Measurements from ENCODE around the gene MYH9. TPM values are rescaled to one million over a fixed set of nuclear protein-coding genes. Genes with fewer than 3 reads are reported as not detected.
"Not testable (repeated sequence)": the region's sequence is repeated elsewhere in the genome, so short reads cannot be mapped to it uniquely, and the experiment has no call there.

Gene MYH9
- total RNA-seq, 1 donor from 2014 or later: 32.2 TPM

DNA sequence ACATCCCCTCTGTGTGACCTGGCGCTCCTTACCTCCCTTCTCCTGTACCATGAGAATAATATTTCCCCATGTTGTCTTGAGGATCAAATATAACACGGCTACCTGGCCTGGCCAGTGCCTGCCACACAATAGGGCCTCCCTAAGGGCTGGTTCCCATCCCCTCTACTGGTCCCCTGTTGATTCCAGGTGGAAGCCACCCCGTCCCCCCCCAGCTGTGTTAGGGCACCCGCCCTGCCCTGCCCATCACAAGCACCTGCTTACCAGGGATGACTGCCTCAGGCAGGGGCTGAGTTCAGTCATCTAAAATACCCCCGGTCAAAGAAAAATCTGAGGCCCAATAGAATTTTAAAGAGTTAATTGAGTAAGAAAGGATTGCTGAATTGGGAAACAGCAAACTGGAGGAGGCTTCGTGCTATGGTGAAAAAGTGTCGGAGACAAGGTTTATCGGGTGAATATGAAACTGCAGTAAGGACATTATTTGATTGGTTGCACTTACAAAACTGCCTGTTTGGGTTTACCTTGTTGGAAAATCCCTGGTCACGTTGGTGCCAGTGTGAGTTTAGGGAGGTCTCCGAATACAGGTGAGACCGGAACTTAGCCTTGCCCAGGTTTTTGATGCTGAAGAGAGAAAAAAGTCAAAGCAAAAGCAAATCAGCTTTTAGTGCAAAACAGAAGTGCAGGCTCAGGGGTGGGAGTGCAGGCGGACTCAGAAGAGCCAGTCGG lies 129.7 kb downstream of the MYH9 start:
- FAIRE-seq (no peak), DNase-seq (ENCODE audit: low spot score in 2 of 2) (no peak)

DNA sequence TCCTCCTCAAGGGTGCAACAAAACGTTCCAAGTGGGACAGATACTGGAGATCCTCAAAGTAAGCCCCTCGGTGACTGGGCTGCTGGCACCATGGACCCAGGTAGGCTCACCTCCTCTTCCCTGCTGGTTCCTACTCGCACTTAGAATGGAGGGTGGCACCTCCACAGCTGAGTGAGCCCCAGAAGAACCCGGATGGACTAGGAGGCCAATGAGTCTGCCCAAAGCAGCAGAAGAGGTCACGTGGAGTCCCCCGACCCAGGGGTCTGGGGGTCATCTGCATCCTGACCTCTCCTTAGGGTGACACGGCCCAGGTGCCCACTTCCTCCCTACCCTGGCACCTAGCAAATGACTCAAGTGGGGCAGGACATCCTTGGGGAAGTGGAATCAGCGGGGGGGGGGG lies 130.5 kb downstream of the MYH9 start:
- FAIRE-seq (no peak), DNase-seq (ENCODE audit: low spot score in 2 of 2) (no peak)

DNA sequence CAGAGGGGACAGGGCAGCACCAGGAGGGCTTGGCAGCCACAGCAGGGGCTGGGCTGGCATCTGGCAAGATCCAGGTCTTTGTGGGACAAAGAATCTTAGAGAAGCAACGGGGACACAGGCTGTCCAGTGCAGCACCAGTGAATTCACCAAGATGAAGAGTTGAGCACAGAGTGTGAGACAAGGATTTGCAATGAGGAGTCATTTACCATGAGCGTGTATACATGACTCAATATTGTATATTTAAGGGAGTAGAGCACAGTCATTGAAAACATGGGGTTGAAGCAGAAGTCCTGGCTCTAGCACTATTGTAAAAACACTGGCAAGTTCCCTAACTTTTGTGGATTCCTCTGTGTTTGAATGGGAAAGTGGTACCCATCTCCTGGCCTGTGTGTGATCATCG lies 131.3 kb downstream of the MYH9 start:
- no peak for DNase-seq (ENCODE audit: low spot score in 2 of 2)
- no peak for FAIRE-seq

DNA sequence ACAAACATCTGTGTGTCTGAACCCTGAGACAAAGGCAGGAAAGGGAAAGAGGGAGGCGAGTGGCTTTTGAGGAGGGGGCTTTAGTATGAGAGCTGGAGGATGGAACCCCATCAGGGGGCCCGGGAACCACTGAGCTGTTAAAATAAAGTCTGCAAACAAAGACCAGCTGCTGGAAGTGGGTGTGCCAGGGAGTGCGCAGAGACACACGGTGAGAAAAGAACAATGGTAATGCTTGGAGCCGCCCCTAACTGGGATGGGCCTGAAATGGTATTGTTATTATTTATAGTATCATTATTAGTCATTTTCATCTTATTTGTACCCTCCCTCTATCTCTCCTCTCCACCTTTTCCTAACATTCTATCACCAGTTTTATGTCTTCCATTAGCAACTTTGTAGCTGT lies 132.2 kb downstream of the MYH9 start:
- not testable (repeated sequence) for FAIRE-seq; DNase-seq (ENCODE audit: low spot score in 2 of 2)

DNA sequence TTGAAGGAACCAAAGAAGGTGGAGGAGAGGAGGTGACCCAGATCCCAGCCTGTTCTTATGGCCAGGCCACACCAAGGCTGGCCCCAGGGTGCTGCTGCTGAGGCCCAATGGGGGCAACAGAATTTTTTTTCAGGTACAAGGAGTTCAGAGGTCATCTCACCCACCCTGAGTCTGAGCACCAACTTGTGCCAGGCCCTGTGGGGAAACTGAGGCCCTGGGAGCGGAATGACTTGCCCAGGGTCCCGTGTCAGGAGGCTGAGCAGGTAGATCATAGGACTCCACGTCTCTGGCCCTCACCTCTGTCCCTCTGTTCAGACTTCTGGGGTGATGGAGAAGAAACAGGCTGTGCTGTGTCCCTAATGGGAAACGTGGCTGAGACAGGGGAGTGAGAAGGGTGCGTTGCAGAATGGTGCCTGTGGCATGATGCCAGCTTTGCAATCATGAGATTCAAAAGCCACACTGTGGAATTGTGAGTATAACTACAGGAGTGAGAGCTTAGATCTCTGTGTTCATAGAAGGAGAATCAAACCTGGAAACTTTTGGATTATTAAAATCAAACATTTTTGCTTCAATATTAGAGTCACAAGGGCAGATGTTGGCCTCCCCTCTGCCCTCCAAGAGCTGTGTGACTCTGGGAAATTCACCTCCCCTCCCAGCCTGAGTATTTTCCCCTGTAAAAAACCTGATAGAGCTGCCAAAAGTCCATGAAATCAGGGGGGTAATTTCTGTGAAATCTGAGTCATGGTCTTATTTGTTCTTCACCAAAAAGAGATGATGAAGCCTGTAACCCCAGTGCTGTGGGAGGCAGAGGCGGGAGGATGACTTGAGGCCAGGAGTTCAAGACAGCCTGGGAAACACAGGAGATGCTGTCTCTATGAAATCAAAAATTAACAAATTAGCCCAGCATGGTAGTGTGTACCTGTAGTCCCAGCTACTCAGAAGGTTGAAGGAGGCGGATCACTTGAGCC lies 134.0 kb downstream of the MYH9 start:
- FAIRE-seq (no peak), DNase-seq (ENCODE audit: low spot score in 2 of 2) (no peak)

DNA sequence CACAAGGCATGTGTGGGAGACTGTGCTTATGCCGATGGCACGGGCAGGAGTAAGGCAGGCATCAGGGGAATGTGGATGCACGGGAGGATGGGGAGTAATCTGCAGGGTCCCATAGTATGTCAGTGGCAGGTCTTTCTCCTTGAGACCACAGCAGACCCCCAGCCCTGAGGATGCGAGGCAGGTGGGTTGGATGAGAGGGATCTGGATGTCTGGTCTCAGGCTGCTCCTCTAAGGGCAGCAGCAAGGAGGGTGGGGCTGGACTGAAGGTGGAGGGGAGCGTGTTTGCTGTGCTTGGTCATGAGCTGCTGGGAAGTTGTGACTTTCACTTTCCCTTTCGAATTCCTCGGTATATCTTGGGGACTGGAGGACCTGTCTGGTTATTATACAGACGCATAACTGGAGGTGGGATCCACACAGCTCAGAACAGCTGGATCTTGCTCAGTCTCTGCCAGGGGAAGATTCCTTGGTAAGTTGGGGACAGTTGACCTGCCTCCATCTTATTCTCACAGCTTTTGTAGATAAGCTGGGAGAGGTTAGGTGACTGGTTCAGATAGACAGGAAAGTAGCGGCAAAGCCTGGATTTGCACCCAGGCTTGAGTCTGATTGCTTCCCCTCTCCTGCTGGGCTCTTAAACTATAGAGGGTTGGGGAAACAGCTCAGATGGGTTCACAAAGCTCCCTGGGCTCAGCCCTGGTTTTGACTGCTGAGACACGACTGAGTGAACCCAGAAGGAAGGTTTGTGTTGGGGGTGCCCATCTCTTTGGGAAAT lies 134.8 kb downstream of the MYH9 start, which contains the start of gene APOL1:
APOL1 (plus strand) TSS at position 380 of the 769 bp plus-strand sequence. CDS start 1,823 bp downstream, outside the sequence.
- no peak for FAIRE-seq
- no peak for DNase-seq (ENCODE audit: low spot score in 2 of 2)

DNA sequence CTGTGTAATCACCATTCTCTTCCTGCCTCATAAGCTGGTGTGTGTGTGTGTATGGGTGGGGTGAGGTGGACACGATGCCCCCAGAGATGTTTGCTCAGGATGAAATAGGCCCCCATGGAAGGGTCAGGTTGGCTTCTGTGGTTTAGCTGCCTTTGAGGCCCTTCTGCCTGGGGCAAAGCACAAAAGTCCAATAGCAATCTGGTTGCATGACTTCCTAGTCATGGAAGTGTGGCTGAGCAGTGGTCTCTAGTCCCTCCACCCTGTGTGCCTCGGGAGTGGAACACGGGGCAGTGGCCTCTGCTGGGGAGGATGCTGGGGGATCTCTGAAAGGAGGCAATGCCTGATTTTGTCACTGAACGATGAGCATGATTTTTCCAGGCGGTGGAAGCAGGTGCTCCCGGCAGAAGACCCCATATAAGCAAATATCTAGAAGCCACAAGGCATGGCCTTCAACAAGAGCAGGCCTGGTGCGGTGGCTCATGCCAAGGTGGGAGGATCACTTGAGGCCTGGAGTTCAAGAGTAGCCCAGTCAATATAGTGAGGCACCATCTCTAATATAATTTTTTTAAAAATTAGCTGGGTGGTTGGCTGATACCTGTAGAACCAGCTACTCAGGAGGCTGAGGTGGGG lies 135.7 kb downstream of the MYH9 start:
- FAIRE-seq: not testable (repeated sequence)

DNA sequence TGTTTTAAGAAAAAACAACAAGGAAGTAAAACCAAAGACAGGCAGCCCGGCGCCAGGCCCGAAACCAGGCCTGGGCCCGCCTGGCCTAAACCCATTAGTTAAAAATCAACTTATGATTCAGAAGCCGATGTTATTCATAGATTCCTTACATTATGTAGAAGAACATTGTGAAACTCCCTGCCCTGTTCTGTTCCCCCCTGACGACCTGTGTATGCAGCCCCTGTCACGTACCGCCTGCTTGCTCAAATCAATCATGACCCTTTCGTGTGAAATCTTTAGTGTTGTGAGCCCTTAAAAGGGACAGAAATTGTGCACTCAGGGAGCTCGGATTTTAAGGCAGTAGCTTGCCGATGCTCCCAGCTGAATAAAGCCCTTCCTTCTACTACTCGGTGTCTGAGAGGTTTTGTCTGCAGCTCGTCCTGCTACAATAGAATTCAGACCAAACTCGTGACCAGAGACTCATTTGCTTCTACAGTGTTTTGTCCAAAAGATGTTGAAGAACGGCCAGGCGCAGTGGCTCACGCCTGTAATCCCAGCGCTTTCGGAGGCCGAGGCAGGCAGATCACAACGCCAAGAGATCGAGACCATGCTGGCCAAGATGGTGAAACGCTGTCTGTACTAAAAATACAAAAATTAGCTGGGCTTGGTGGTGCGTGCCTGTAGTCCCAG lies 137.3 kb downstream of the MYH9 start:
- FAIRE-seq; DNase-seq (ENCODE audit: low spot score in 2 of 2): not testable (repeated sequence)

More for the DNA sequence above, 135.7 kb downstream of the MYH9 start:
- not testable (repeated sequence) for DNase-seq (ENCODE audit: low spot score in 2 of 2)

DNA sequence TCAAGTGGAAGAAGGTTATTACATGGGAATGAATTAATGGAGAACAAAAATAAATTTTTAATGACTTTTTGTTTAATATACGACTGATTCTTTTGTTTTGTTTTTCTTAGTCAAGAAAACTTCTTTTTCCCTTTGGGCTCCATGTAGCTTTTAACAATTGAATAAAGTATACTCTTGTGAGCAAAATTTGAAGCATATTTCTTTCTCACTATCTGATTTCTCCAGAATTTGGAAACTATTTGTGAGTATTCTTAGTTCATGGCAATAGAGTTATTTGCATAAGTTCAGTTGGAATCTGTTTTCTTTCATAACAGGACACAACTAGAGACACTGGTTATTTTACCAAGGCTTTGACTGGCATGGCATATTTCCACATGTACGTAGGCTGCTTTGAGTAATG lies 138.6 kb downstream of the MYH9 start:
- DNase-seq (ENCODE audit: low spot score in 2 of 2): no peak
- FAIRE-seq: no peak

DNA sequence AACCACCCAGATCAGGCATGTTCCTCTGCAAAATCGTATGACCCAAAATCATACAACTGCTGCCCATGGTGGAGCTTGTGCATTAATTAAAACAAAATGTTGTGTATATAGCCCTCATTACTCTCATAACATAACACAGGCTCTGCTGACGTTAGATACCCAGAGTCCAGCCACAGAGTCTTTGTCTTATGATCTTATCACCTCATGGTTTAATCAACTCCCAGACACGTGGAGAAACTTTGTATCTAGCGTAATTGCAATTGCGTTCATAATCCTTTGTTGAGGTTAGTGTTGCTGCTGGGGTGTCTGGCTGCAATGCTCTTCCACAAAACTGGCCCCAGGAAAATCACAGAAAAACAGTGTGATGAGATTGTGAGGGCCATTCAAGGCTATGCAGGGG lies 139.8 kb downstream of the MYH9 start:
- FAIRE-seq (no peak), DNase-seq (ENCODE audit: low spot score in 2 of 2) (no peak)

DNA sequence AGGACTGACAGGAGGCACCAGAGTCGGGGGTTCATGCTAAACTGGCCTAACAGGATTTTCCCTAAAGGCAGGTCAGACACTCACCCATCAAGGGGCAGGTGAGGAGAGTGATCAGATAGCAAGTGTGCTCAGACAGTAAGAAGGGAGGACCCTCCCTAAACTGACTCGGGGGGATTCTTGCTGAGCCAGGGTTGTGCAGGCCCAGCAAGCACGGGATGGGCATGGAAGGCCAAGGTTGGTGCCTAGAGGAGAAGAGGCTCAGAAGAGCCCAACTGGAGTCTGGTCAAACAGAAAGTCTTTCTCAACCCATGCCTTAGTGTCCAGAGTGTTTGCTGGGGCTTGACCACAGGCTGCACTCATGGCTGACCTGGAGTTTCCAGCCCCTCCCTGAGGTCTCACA lies 141.0 kb downstream of the MYH9 start:
- FAIRE-seq (no peak), DNase-seq (ENCODE audit: low spot score in 2 of 2) (no peak)

DNA sequence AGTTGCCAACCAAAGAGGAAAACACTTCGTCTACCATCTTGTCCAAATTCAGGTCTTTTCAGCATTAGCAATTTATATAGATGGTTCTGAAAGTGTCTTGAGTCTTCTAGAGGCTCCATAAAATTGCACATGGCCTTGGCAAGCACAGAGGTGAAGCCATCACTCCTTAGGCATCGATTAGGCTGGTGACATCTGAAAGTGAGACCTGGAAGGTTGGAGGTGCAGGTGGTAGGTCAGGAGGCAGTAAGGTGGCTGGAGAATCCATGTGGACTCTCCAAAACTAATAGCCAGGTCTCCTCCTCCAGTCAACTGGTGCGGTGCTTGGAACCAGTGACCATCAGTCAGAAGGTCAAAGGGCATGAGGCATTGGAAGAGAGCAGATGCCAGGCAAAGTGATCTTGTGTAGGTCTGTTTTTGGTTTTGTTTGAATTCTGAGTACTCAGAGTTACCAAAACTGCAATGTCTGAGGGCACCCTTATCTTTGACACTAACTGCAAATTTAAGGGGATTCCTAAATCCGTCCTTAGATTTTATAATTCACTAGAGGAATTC lies 141.9 kb downstream of the MYH9 start:
- FAIRE-seq: no peak
- DNase-seq (ENCODE audit: low spot score in 2 of 2): no peak

DNA sequence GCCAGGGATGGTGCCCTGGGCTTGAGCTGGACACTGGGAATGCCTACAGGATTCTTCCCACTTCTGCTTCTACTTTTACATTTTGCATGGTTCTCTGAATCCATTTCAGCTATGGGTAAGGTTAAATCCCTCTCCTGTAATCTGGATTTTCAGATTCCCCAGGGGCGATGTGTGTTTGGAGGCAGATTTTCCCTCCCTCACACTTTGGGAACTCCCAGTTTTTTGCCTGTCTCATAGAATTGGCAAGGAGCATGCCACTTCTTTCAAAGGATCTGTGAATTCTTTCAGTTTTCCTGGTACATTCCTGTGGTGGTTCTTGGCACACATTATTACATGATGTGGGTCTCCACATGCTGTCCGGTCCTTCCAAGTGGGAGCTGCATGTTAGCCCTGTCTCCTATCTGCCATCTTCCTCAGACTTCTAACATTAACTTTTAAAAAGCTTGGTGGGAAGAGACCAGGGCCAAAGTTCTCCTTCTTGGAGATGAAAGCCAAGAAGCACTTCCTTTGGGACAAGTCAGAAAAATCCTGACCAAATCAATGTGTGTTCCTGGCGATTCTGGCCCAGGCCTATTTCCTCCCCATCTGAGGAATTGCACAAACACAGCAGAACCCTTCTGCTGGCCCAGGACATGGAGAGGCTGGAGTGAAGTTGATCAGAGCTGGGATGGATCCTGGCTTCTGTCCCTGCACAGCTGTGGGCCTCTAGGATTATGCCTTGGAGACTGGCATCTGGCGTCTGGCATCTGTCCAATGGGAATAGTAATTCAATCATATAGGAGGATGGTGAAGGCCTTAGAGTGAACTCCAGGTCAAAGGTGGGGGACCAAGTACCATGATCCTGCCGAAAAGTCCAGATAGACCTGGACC lies 143.0 kb downstream of the MYH9 start:
- no peak for FAIRE-seq
- DNase-seq (ENCODE audit: low spot score in 2 of 2): no peak

DNA sequence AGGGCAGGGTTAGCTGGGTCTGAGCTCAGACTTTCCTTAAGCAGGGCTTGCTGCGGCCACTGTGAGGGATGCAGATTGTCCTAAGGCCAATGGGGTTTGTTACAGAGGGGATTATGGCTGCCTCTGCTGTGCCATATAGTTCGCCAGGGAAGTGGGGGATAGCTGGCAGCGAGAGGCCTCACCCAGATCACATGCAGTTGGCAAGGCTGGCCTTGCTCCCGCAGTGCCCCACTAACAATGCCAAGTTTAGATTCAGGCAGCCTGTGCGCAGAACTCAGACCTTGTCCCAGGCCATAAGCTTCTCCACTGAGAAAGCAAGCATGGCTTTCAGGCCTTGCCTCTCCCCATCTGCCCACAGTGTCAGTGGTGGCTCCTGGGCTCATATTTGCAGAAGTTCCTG lies 143.8 kb downstream of the MYH9 start:
- FAIRE-seq: no peak
- DNase-seq (ENCODE audit: low spot score in 2 of 2): no peak

DNA sequence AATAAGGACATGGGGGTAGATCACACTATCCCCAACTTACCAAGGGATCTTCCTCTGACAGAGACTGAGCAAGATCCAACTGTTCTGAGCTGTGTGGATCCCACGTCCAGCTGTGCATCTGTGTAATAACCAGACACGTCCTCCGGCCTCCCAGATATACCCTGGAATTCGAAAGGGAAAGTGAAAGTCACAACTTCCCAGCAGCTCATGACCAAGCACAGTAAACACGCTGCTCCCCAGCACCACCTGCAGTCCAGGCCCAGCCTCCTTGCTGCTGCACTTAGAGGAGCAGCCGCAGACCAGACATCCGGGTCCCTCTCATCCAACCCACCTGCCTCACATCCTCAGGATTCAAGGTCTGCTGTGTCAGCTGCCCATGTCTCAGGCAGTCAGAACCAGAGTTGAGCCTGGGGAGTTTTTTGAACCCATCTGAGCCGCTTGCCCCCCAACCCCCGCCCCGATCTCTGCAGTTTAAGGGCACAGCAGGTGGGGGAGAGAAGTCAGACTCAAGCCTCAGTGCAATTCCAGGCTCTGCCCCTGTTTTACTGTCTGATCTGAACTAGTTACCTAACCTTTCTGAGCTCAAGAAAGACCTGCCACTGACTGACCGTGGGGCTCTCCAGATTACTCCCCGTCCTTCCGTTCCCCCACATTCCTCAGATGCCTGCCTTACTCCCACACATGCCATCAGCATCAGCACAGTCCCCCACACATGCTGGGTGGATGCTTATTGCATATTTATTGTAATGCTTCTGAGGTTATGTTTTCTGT lies 148.2 kb downstream of the MYH9 start, which contains the start of gene APOL2:
APOL2 (minus strand) TSS at position 127 of the 771 bp plus-strand sequence. CDS start 6,365 bp downstream, outside the sequence.
- peak; percentile 48 to 85 for DNase-seq (ENCODE audit: low spot score in 2 of 2)
- FAIRE-seq: no peak

DNA sequence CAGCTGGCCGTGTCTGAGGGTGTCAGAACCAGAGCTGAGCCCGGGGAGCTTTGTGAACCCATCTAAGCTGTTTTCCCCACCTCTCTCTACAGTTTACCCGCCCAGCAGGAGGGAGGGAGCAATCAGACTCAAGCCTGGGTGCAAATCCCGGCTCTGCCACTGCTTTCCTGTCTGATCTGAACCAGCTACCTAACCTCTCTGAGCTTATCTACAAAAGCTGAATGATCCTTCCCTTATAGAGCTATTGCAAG lies 148.7 kb downstream of the MYH9 start:
- no peak for DNase-seq (ENCODE audit: low spot score in 2 of 2)
- FAIRE-seq: no peak

DNA sequence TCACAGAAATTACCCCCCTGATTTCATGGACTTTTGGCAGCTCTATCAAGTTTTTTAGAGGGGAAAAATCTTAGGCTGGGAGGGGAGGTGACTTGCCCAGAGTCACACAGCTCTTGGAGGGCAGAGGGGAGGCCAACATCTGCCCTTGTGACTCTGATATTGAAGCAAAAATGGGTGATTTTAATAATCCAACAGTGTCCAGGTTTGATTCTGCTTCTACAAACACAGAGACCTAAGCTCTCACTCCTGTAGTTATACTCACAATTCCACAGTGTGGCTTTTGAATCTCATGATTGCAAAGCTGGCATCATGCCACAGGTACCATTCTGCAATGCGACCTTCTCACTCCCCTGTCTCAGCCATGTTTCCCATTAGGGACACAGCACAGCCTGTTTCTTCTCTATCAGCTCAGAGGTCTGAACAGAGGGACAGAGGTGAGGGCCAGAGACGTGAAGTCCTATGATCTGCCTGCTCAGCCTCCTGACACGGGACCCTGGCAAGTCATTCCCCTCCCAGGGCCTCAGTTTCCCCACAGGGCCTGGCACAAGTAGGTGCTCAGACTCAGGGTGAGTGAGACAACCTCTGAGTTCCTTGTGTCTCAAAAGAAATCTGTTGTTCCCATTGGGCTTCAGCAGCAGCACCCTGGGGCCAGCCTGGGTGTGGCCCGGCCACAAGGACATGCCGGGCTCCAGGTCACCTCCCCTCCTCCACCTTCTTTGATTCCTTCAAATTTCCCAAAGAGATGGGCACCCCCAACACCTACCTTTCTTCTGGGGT lies 149.2 kb downstream of the MYH9 start:
- DNase-seq (ENCODE audit: low spot score in 2 of 2) (no peak), FAIRE-seq (no peak)

Measured in frontal cortex (tissue), 4 donors.